MM.1S (cell line): ENCODE measurements around the gene KCNJ1.

ENCODE experiments used
- CTCF ChIP-seq: fragments of 300-600 bp; sonication (generic); IDR thresholded peaks from 2 replicates; pipeline ENCODE4 v1.5.1; 2016; ENCODE audit warnings: antibody characterized with exemption, low read length, mixed read lengths
- EZH2phosphoT487 ChIP-seq: fragments of 300-600 bp; sonication (generic); IDR thresholded peaks from 2 replicates; pipeline ENCODE4 v1.6.1; 2018; ENCODE audit warnings: antibody characterized with exemption, low read length

- no peak for TF ChIP-seq CTCF
- TF ChIP-seq EZH2phosphoT487: no peak
These were observed 28.0 kb downstream of the KCNJ1 start for GRCh38 chr11:128839081-128839480.
